Astrocyte of the cerebellum (primary cell): ENCODE measurements around the gene CLCA1.

Source experiments
- DNase-seq: peaks from one replicate; pipeline ENCODE4 v3.0.0-alpha.2; 2011; ENCODE audit warnings: low read depth
- H3K4me3 ChIP-seq: 2 replicates; pipeline ENCODE4 v1.5.1; 2011; ENCODE audit warnings: mild to moderate bottlenecking, low read depth, low read length, moderate library complexity
- in situ Hi-C: cut with HindIII; loops from 2 replicates; pipeline ENCODE4 v1.10.0; 2017; ENCODE audit warnings: low sequenced_read_pairs
- TF ChIP-seq, protein P1 (sequence below): IDR thresholded peaks from 2 replicates; pipeline ENCODE4 v1.5.1; 2012; ENCODE audit warnings: low read length, low read depth, moderate library complexity, mild to moderate bottlenecking; ENCODE audit errors: missing control alignments

The CLCA1 gene

GRCh38 chr1:86477682-86478081, 9.0 kb downstream of the CLCA1 start:
- TF ChIP-seq, protein P1, sequence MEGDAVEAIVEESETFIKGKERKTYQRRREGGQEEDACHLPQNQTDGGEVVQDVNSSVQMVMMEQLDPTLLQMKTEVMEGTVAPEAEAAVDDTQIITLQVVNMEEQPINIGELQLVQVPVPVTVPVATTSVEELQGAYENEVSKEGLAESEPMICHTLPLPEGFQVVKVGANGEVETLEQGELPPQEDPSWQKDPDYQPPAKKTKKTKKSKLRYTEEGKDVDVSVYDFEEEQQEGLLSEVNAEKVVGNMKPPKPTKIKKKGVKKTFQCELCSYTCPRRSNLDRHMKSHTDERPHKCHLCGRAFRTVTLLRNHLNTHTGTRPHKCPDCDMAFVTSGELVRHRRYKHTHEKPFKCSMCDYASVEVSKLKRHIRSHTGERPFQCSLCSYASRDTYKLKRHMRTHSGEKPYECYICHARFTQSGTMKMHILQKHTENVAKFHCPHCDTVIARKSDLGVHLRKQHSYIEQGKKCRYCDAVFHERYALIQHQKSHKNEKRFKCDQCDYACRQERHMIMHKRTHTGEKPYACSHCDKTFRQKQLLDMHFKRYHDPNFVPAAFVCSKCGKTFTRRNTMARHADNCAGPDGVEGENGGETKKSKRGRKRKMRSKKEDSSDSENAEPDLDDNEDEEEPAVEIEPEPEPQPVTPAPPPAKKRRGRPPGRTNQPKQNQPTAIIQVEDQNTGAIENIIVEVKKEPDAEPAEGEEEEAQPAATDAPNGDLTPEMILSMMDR: no peak
- in situ Hi-C loops: no loop called here
- no peak for DNase-seq
- no peak overlapping the region for H3K4me3 ChIP-seq

GRCh38 chr1:86478416-86479156, 9.9 kb downstream of the CLCA1 start:
- H3K4me3 ChIP-seq: no peak overlapping the region
- TF ChIP-seq, protein P1: no peak
- in situ Hi-C loops: no loop called here
- no peak for DNase-seq

DNA sequence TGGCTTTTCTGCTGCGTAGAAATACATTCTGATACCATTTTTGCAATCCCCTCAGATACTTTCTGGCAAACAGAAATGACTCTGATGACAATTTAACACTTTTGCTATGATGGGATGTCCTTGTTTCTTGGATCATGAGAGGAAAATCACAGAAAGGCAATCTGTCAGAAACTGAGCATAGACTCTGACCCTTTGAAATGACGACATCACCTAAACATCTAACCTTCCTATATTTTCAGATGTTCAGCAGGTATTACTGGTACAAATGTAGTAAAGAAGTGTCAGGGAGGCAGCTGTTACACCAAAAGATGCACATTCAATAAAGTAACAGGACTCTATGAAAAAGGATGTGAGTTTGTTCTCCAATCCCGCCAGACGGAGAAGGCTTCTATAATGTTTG, 13.2 kb downstream of the CLCA1 start:
- in situ Hi-C loops: no loop called here
- H3K4me3 ChIP-seq: no peak overlapping the region
- no peak for DNase-seq
- TF ChIP-seq, protein P1: no peak

DNA sequence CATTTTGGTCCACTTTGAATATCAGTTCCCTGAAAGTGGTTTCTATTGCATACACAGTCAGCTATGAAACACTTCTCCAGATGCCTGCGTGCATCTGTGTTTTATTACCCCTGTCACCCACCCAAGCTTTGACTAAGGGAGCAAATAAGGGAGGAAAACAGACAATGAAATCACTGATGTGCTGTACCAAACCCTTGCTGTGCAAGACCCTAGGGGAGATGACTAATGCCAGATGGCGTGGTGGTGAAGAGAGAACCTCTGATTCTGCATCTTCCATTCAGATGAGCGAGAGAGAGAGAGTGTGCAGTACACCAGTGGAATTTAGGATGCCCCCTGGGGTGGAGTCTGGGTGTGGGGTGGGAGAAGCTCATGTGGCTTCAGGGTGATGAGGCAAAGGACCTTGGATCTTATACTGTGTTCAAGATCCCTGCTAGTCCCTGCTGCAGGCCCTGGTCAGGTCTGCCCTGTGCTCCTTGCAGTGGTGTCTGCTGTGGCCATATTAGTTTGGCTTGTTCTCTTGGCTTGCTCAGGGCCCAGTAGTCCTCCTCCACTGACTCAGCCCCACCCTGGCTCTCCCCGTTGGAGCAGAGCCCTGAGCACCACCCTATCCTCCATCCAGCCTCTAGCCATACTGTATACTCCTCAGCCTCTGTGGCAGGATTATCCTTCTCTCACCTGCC, 18.5 kb downstream of the CLCA1 start:
- DNase-seq: peak; percentile 69
- in situ Hi-C loops: no loop called here
- TF ChIP-seq, protein P1: no peak
- no peak overlapping the region for H3K4me3 ChIP-seq

DNA sequence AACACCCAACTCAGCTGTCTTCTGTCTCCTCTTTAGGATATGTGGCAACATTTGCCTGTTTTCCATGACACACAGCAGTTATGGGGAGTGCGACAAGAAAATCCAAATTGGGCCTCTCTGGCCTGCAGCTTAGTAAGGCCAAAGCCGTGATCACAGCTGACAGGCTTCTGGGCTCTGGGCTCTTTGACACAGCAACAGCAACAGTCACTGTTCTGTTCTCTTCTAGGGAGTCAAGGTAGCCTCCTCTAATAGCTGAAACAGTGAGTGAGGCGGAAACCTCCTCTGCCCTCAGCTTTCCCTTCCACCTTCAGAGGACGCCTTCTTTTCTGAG, 19.0 kb downstream of the CLCA1 start:
- H3K4me3 ChIP-seq: no peak overlapping the region
- TF ChIP-seq, protein P1: no peak
- no peak for DNase-seq
- in situ Hi-C loops: no loop called here

- DNase-seq: no peak
- no peak overlapping the region for H3K4me3 ChIP-seq
- in situ Hi-C loops: no loop called here
- TF ChIP-seq, protein P1: no peak
Measured at GRCh38 chr1:86489242-86489878, 20.6 kb downstream of the CLCA1 start.
